Measurements from ENCODE around the gene ZMIZ1. TPM values are rescaled to one million over a fixed set of nuclear protein-coding genes. Genes with fewer than 3 reads are reported as not detected.

Gene ZMIZ1
- total RNA-seq, 1 experiment from 2014 or later: 28.4 TPM

DNA sequence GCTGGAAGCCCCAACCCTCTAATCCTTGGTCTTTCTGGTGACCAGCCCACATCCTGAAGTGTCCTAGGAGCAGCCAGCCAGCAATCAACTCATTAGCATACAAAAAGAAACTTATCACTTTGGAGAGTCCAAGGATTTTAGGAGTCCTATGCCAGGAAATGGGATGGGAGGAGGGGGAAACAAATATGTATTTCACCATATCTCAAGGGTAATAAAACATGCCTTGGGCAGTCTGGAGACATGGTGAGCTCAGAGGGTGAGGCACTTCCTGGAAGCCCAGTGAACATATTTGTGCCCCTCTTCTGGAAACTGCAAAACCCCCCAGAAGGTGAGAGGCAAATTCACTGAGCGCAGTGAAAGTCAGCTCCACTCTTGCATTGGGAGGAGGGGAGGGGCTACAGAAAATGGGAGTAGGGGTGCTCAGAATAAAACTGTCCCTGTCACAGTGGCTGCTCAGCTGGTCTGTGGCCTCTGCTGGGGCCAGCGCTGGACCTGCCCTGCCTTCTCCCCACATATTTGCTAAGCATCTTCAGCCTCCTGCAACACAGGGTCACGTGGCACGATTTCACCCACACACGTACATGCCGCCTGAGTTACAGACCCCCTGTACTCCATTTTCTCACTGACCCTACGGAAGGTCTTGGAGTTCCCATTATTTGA is 17.7 kb upstream of the ZMIZ1 start:
- intact Hi-C loops (cut with micrococcal nuclease): no loop called here
- POLR2A ChIA-PET: no interaction called here

GRCh38 chr10:79051766-79052165 is 17.0 kb upstream of the ZMIZ1 start:
- Histone ChIP-seq H2AFZ (ENCODE audit: low read depth, low read length, poor library complexity, severe bottlenecking) (no peak overlapping the region), H3K4me2 (ENCODE audit: low read length) (no peak overlapping the region), H3K4me3 (replicated peaks in 1 of 2; ENCODE audit: low read depth in 1 of 2, low read length in 2 of 2) (no peak overlapping the region), H3K36me3 (ENCODE audit: control insufficient read depth in 1 of 2, insufficient read depth in 2 of 2, low read length in 2 of 2) (no peaks in the 10 kb centered on the region), H3K9me2 (ENCODE audit: insufficient read depth) (no peaks in the 10 kb centered on the region), H3K4me1 (ENCODE audit: control insufficient read depth in 1 of 2, insufficient read depth in 2 of 2, low read length in 2 of 2) (peaks cover 6 to 25% of the 10 kb centered on the region in 2 experiments), H3K9me3 (ENCODE audit: control insufficient read depth in 1 of 2, insufficient read depth in 1 of 2, low read depth in 1 of 2, low read length in 2 of 2) (no peaks in the 10 kb centered on the region), H3K79me2 (ENCODE audit: insufficient read depth, low read length) (no peaks in the 10 kb centered on the region), H3K9ac (ENCODE audit: low read length) (no peak overlapping the region), H4K20me1 (ENCODE audit: insufficient read depth) (no peaks in the 10 kb centered on the region), H3K27me3 (ENCODE audit: insufficient read depth, low read length) (no peaks in the 10 kb centered on the region), H3K27ac (ENCODE audit: low read depth, low read length) (no peak overlapping the region)
- ChIA-PET POLR2A (no interaction called here), CTCF (no interaction called here), RAD21 (ENCODE audit: low non-redundant PET in 1 of 2, low total read pairs in 2 of 2, uncharacterized antibody in 2 of 2, unreplicated experiment in 2 of 2) (no interaction called here)
- BruUV-seq (replicated peaks): no TSS peak
- ATAC-seq (no peak), DNase-seq (ENCODE audit: low read depth, low spot score) (no peak)
- intact Hi-C loops (cut with micrococcal nuclease): no loop called here
- TF ChIP-seq CEBPB (IDR thresholded peaks at IDR 0.05; ENCODE audit: low read depth) (no peak), EZH2phosphoT487 (IDR thresholded peaks at IDR 0.05; ENCODE audit: borderline replicate concordance) (no peak), POLR2A (IDR thresholded peaks at IDR 0.05; ENCODE audit: borderline replicate concordance, extremely low read depth, insufficient read depth, insufficient read length) (no peak), JUND (IDR thresholded peaks at IDR 0.05) (no peak), ATF3 (IDR thresholded peaks at IDR 0.05) (no peak), FOSL1 (IDR thresholded peaks at IDR 0.05; ENCODE audit: low read depth) (no peak), CBX3 (IDR thresholded peaks at IDR 0.05; ENCODE audit: low read depth) (no peak), SRF (IDR thresholded peaks at IDR 0.05; ENCODE audit: low read depth) (no peak), ZBTB33 (IDR thresholded peaks at IDR 0.05; ENCODE audit: extremely low read depth, insufficient replicate concordance, low read length) (no peak)
- TF ChIP-seq, protein P1, sequence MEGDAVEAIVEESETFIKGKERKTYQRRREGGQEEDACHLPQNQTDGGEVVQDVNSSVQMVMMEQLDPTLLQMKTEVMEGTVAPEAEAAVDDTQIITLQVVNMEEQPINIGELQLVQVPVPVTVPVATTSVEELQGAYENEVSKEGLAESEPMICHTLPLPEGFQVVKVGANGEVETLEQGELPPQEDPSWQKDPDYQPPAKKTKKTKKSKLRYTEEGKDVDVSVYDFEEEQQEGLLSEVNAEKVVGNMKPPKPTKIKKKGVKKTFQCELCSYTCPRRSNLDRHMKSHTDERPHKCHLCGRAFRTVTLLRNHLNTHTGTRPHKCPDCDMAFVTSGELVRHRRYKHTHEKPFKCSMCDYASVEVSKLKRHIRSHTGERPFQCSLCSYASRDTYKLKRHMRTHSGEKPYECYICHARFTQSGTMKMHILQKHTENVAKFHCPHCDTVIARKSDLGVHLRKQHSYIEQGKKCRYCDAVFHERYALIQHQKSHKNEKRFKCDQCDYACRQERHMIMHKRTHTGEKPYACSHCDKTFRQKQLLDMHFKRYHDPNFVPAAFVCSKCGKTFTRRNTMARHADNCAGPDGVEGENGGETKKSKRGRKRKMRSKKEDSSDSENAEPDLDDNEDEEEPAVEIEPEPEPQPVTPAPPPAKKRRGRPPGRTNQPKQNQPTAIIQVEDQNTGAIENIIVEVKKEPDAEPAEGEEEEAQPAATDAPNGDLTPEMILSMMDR (IDR thresholded peaks at IDR 0.05 in 2 of 3, conservative IDR thresholded peaks at IDR 0.05 in 1 of 3; ENCODE audit: borderline replicate concordance in 1 of 3, insufficient read depth in 1 of 3, low read depth in 2 of 3, low read length in 2 of 3): no peak

More for the DNA sequence above, 17.7 kb upstream of the ZMIZ1 start:
- CTCF ChIA-PET: no interaction called here
- Histone ChIP-seq H3K4me2 (ENCODE audit: low read length) (no peak overlapping the region), H3K9me2 (ENCODE audit: insufficient read depth) (no peaks in the 10 kb centered on the region), H2AFZ (ENCODE audit: low read depth, low read length, poor library complexity, severe bottlenecking) (no peak overlapping the region), H3K27me3 (ENCODE audit: insufficient read depth, low read length) (no peaks in the 10 kb centered on the region), H4K20me1 (ENCODE audit: insufficient read depth) (no peaks in the 10 kb centered on the region), H3K4me3 (replicated peaks in 1 of 2; ENCODE audit: low read depth in 1 of 2, low read length in 2 of 2) (no peak overlapping the region), H3K9ac (ENCODE audit: low read length) (no peak overlapping the region), H3K9me3 (ENCODE audit: control insufficient read depth in 1 of 2, insufficient read depth in 1 of 2, low read depth in 1 of 2, low read length in 2 of 2) (no peaks in the 10 kb centered on the region), H3K36me3 (ENCODE audit: control insufficient read depth in 1 of 2, insufficient read depth in 2 of 2, low read length in 2 of 2) (no peaks in the 10 kb centered on the region), H3K79me2 (ENCODE audit: insufficient read depth, low read length) (no peaks in the 10 kb centered on the region), H3K4me1 (ENCODE audit: control insufficient read depth in 1 of 2, insufficient read depth in 2 of 2, low read length in 2 of 2) (peaks cover 6 to 25% of the 10 kb centered on the region in 2 experiments), H3K27ac (ENCODE audit: low read depth, low read length) (no peak overlapping the region)
- no peak for DNase-seq (ENCODE audit: low read depth, low spot score)
- no peak for ATAC-seq
- TF ChIP-seq, protein P2, sequence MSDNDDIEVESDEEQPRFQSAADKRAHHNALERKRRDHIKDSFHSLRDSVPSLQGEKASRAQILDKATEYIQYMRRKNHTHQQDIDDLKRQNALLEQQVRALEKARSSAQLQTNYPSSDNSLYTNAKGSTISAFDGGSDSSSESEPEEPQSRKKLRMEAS (IDR thresholded peaks at IDR 0.05): no peak
- no peak for TF ChIP-seq POLR2AphosphoS5 (IDR thresholded peaks at IDR 0.05; ENCODE audit: low read depth, low read length)
- RAD21 ChIA-PET (ENCODE audit: low non-redundant PET in 1 of 2, low total read pairs in 2 of 2, uncharacterized antibody in 2 of 2, unreplicated experiment in 2 of 2): no interaction called here
- BruUV-seq (replicated peaks): no TSS peak
